Endothelial cell of umbilical vein (primary cell): ENCODE results near the gene POLE2.

Source experiments
- CTCF ChIP-seq, 2 donors: IDR thresholded peaks; 1 replicate in 1 of 2; 2 replicates in 1 of 2; pipeline ENCODE4 v1.5.1; 2011; ENCODE audit warnings: low read length in 2 of 2, mild to moderate bottlenecking in 2 of 2, moderate library complexity in 2 of 2, control low read depth in 1 of 2, inconsistent platforms in 1 of 2, low read depth in 1 of 2; ENCODE audit not compliant: insufficient read depth in 1 of 2; ENCODE audit errors: extremely low read depth in 1 of 2
- EZH2 ChIP-seq: IDR thresholded peaks from 2 replicates; pipeline ENCODE4 v1.6.1; 2012; ENCODE audit warnings: borderline replicate concordance, low read depth, mild to moderate bottlenecking, moderate library complexity, low read length, inconsistent platforms; ENCODE audit not compliant: severe bottlenecking
- FOS ChIP-seq: IDR thresholded peaks from 2 replicates; pipeline ENCODE4 v1.6.1; 2011; ENCODE audit warnings: mild to moderate bottlenecking, low read length, moderate library complexity, borderline replicate concordance; ENCODE audit not compliant: insufficient read depth
- JUN ChIP-seq: IDR thresholded peaks from 2 replicates; pipeline ENCODE4 v1.6.1; 2011; ENCODE audit warnings: borderline replicate concordance, low read depth; ENCODE audit not compliant: insufficient read length, insufficient read depth
- MAX ChIP-seq: IDR thresholded peaks from 2 replicates; pipeline ENCODE4 v1.6.1; 2011; ENCODE audit not compliant: insufficient read depth, insufficient read length
- POLR2A ChIP-seq: IDR thresholded peaks from 2 replicates; pipeline ENCODE4 v1.6.1; 2012; ENCODE audit warnings: low read depth, mild to moderate bottlenecking, control low read depth, low read length
- POLR2AphosphoS5 ChIP-seq: IDR thresholded peaks from 2 replicates; pipeline ENCODE4 v1.6.1; 2012; ENCODE audit warnings: low read depth, mild to moderate bottlenecking, control low read depth, low read length, moderate library complexity; ENCODE audit not compliant: insufficient read depth

GRCh38 chr14:49633640-49634546 is 54.1 kb downstream of the POLE2 start:
- TF ChIP-seq EZH2 = no peak
- TF ChIP-seq MAX = peak; percentile 94
- TF ChIP-seq FOS = no peak
- peak; percentile 81 to 91 for TF ChIP-seq CTCF (IDR thresholded peaks at IDR 0.05; ENCODE audit: extremely low read depth in 1 of 2, insufficient read depth in 1 of 2, low read depth in 1 of 2, low read length in 2 of 2)
- TF ChIP-seq POLR2AphosphoS5 = peak; percentile 83
- TF ChIP-seq JUN = no peak
- TF ChIP-seq POLR2A = peak; percentile 55
